IMR-90 (cell line): ENCODE measurements around the gene TMC1. TPM values are rescaled to one million over a fixed set of nuclear protein-coding genes. Genes with fewer than 3 reads are reported as not detected.

Experiments used
- ATAC-seq: fragments of 200-7000 bp; cut with Tn5 transposase; 2 replicates; pipeline ENCODE4 v1.9.1; 2020; ENCODE audit warnings: low read depth, mild to moderate bottlenecking, moderate library complexity
- BruUV-seq: library from RNA; stranded (reverse); fragments of 400-500 nt; replicated peaks from 2 replicates; lab custom pipeline; 2021; lab: Mats Ljungman, UMichigan
- CTCF ChIA-PET: fragments of 300-600 bp; formaldehyde crosslinking; extraction: SDS; loops from one replicate; lab custom pipeline; 2021; ENCODE audit warnings: antibody characterized with exemption; lab: Yijun Ruan, JAX
- POLR2A ChIA-PET: fragments of 300-600 bp; sonication (Branson Sonifier 250); formaldehyde crosslinking; loops from one replicate; lab custom pipeline; 2022; ENCODE audit warnings: antibody characterized with exemption; ENCODE audit not compliant: unreplicated experiment; lab: Charles Lee
- DNase-seq: peaks from one replicate; pipeline ENCODE4 v3.0.0; 2013
- H2AFZ ChIP-seq: replicated peaks from 2 replicates; pipeline ENCODE3; 2013; ENCODE audit warnings: low read length, mild to moderate bottlenecking; ENCODE audit not compliant: poor library complexity
- H2AK5ac ChIP-seq: 2 replicates; pipeline ENCODE4 v1.6.1; 2013; ENCODE audit warnings: low read depth, low read length, inconsistent platforms
- H2AK9ac ChIP-seq: replicated peaks from 2 replicates; pipeline ENCODE3; 2013; ENCODE audit warnings: mild to moderate bottlenecking, low read depth, low read length, moderate library complexity; ENCODE audit not compliant: poor library complexity
- H2BK120ac ChIP-seq: 2 replicates; pipeline ENCODE4 v1.6.1; 2013; ENCODE audit warnings: low read depth, low read length, inconsistent platforms
- H2BK15ac ChIP-seq: 3 replicates; pipeline ENCODE4 v1.6.1; 2013; ENCODE audit warnings: low read depth, low read length, inconsistent platforms
- H2BK20ac ChIP-seq: 2 replicates; pipeline ENCODE4 v1.6.1; 2013; ENCODE audit warnings: low read depth, mild to moderate bottlenecking, inconsistent platforms, low read length, moderate library complexity
- H2BK5ac ChIP-seq: 2 replicates; pipeline ENCODE4 v1.6.1; 2013; ENCODE audit warnings: mild to moderate bottlenecking, low read depth, low read length, inconsistent platforms; ENCODE audit not compliant: poor library complexity, severe bottlenecking
- H3K14ac ChIP-seq: replicated peaks from 2 replicates; pipeline ENCODE4 v1.6.1; 2013; ENCODE audit warnings: low read depth, low read length, inconsistent platforms
- H3K18ac ChIP-seq: 2 replicates; pipeline ENCODE4 v1.6.1; 2013; ENCODE audit warnings: low read depth, low read length, control low read depth
- H3K23ac ChIP-seq: 2 replicates; pipeline ENCODE4 v1.6.1; 2013; ENCODE audit warnings: low read depth, low read length, inconsistent platforms
- H3K27ac ChIP-seq: 2 replicates; pipeline ENCODE4 v1.5.1; 2013; ENCODE audit warnings: mild to moderate bottlenecking, control low read depth, low read length; ENCODE audit not compliant: insufficient read depth
- H3K27me3 ChIP-seq: 2 replicates; pipeline ENCODE4 v1.6.1; 2013; ENCODE audit warnings: low read length; ENCODE audit not compliant: control insufficient read depth, insufficient read depth
- H3K36me3 ChIP-seq: 2 replicates; pipeline ENCODE4 v1.6.1; 2013; ENCODE audit warnings: low read length, mixed read lengths; ENCODE audit not compliant: control insufficient read depth, insufficient read depth
- H3K4ac ChIP-seq: 2 replicates; pipeline ENCODE4 v1.6.1; 2013; ENCODE audit warnings: low read depth, low read length, inconsistent platforms
- H3K4me1 ChIP-seq: 2 replicates; pipeline ENCODE4 v1.6.1; 2013; ENCODE audit warnings: low read length, mixed read lengths; ENCODE audit not compliant: control insufficient read depth, insufficient read depth
- H3K4me2 ChIP-seq: 2 replicates; pipeline ENCODE4 v1.6.1; 2013; ENCODE audit warnings: low read depth, mild to moderate bottlenecking, control low read depth, low read length, moderate library complexity
- H3K4me3 ChIP-seq: 2 replicates; pipeline ENCODE4 v1.5.1; 2013; ENCODE audit warnings: low read depth, mild to moderate bottlenecking, control low read depth, low read length, moderate library complexity; ENCODE audit not compliant: insufficient read depth
- H3K56ac ChIP-seq: 2 replicates; pipeline ENCODE4 v1.6.1; 2013; ENCODE audit warnings: low read length, inconsistent platforms; ENCODE audit not compliant: insufficient read depth; ENCODE audit errors: extremely low read depth
- H3K79me1 ChIP-seq, 2 experiments: 2 replicates each; pipeline ENCODE4 v1.6.1; 2013; ENCODE audit warnings: low read length in 2 of 2, inconsistent platforms in 1 of 2, low read depth in 1 of 2
- H3K9ac ChIP-seq: 2 replicates; pipeline ENCODE4 v1.6.1; 2013; ENCODE audit warnings: low read depth, low read length, control low read depth
- H3K9me1 ChIP-seq: 2 replicates; pipeline ENCODE4 v1.6.1; 2013; ENCODE audit warnings: low read length, inconsistent platforms; ENCODE audit not compliant: insufficient read depth
- H3K9me3 ChIP-seq: 2 replicates; pipeline ENCODE4 v1.6.1; 2013; ENCODE audit warnings: low read length; ENCODE audit not compliant: control insufficient read depth, insufficient read depth
- H4K20me1 ChIP-seq: 2 replicates; pipeline ENCODE4 v1.6.1; 2013; ENCODE audit warnings: low read length, inconsistent platforms; ENCODE audit not compliant: insufficient read depth
- H4K5ac ChIP-seq: 2 replicates; pipeline ENCODE4 v1.6.1; 2013; ENCODE audit warnings: mild to moderate bottlenecking, low read depth, low read length, control low read depth
- H4K8ac ChIP-seq, 2 experiments: 2 replicates each; pipeline ENCODE4 v1.6.1; 2013; ENCODE audit warnings: low read depth in 2 of 2, low read length in 2 of 2, control low read depth in 1 of 2, inconsistent platforms in 1 of 2
- H4K91ac ChIP-seq: 2 replicates; pipeline ENCODE4 v1.6.1; 2013; ENCODE audit warnings: low read depth, low read length, inconsistent platforms; ENCODE audit not compliant: insufficient read depth
- BHLHE40 ChIP-seq: fragments of 150-350 bp; IDR thresholded peaks from 2 replicates; pipeline ENCODE4 v1.6.1; 2016; ENCODE audit warnings: mild to moderate bottlenecking, low read depth, low read length
- CEBPB ChIP-seq: IDR thresholded peaks from 2 replicates; pipeline ENCODE4 v1.6.1; 2012; ENCODE audit warnings: low read depth, low read length, improper control_type of control experiment
- FOS ChIP-seq: fragments of 150-350 bp; IDR thresholded peaks from 2 replicates; pipeline ENCODE4 v1.6.1; 2016; ENCODE audit warnings: low read depth, low read length
- MAFK ChIP-seq: IDR thresholded peaks from 2 replicates; pipeline ENCODE4 v1.6.1; 2012; ENCODE audit warnings: low read depth, low read length, improper control_type of control experiment
- RAD21 ChIP-seq: IDR thresholded peaks from 2 replicates; pipeline ENCODE4 v1.6.1; 2012; ENCODE audit warnings: low read length, improper control_type of control experiment
- SMC3 ChIP-seq: fragments of 150-350 bp; IDR thresholded peaks from 2 replicates; pipeline ENCODE4 v1.6.1; 2016; ENCODE audit warnings: low read depth, mild to moderate bottlenecking, antibody characterized with exemption, low read length, moderate library complexity
- WGBS, 2 experiments: methylation state at CpG; one replicate each; pipeline versions ENCODE4 v1.1.5 to v1.1.7; 2013; ENCODE audit warnings: missing lambda C conversion rate in 2 of 2; ENCODE audit not compliant: insufficient read length in 1 of 2; ENCODE audit errors: extremely low coverage in 2 of 2; 5-methylcytosine and 5-hydroxymethylcytosine counted together
- dilution Hi-C: fragments of 300-500 bp; cut with HindIII; formaldehyde crosslinking; loops from one replicate; pipeline ENCODE4 v1.14.3; 2018; ENCODE audit warnings: low sequenced_read_pairs; ENCODE audit not compliant: unreplicated experiment
- in situ Hi-C: fragments of 300-500 bp; cut with MboI; formaldehyde crosslinking; loops from 3 replicates; pipeline ENCODE4 v1.14.3; 2019; ENCODE audit warnings: low sequenced_read_pairs, inconsistent platforms, mixed read lengths
- intact Hi-C: fragments of 100-400 bp; cut with micrococcal nuclease; formaldehyde crosslinking; loops from 2 replicates; pipeline ENCODE4 v1.10.0; 2022
- polyA plus RNA-seq, 3 experiments: library from polyadenylated mRNA; depleted of rRNA; stranded (reverse); fragments of >200 nt; gene quantifications; 2 replicates each; pipeline ENCODE4 v1.2.3, GENCODE V29; 2012; ENCODE audit warnings: low replicate concordance in 1 of 3
- total RNA-seq: library from RNA; depleted of rRNA; stranded (reverse); fragments of >200 nt; gene quantifications from 2 replicates; pipeline ENCODE4 v1.2.3, GENCODE V29; 2012
- TF ChIP-seq, protein P1 (sequence below): fragments of 150-350 bp; IDR thresholded peaks from 2 replicates; pipeline ENCODE4 v1.6.1; 2017; ENCODE audit warnings: mild to moderate bottlenecking, antibody characterized with exemption, low read length, low read depth
- TF ChIP-seq, protein P2 (sequence below): fragments of 150-350 bp; IDR thresholded peaks from 2 replicates; pipeline ENCODE4 v1.6.1; 2016; ENCODE audit warnings: low read depth, mild to moderate bottlenecking, low read length, moderate library complexity, borderline replicate concordance

TMC1 gene
- total and polyA plus RNA-seq, 2 of the 4 experiments (the other 2 are of a cell fraction) = not detected

DNA sequence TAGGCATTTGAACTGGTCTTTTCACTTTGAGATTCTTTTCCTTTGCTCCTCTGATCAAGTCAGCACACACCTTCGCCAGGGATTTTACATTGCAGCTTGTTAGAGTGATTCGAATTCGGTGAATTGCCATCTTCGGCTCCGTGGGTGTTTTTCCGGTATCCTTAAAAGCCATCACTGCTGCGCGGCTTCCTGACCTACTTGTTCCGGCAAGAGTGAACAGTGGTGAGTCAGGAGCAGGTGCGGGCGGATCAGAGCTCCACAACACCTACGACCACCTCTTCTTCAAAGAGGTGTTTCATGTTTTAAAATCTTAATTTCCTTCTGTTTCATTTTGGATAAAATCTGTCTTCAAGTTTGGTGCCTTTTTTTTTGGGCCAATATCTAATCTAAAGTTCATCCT is 134.6 kb downstream of the TMC1 start:
- H2AFZ ChIP-seq = no peak overlapping the region
- no TSS peak for BruUV-seq
- TF ChIP-seq RAD21 (no peak), CEBPB (no peak), SMC3 (no peak), BHLHE40 (no peak), MAFK (no peak), FOS (no peak)
- TF ChIP-seq, protein P1, sequence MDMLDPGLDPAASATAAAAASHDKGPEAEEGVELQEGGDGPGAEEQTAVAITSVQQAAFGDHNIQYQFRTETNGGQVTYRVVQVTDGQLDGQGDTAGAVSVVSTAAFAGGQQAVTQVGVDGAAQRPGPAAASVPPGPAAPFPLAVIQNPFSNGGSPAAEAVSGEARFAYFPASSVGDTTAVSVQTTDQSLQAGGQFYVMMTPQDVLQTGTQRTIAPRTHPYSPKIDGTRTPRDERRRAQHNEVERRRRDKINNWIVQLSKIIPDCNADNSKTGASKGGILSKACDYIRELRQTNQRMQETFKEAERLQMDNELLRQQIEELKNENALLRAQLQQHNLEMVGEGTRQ = no peak
- TF ChIP-seq, protein P2, sequence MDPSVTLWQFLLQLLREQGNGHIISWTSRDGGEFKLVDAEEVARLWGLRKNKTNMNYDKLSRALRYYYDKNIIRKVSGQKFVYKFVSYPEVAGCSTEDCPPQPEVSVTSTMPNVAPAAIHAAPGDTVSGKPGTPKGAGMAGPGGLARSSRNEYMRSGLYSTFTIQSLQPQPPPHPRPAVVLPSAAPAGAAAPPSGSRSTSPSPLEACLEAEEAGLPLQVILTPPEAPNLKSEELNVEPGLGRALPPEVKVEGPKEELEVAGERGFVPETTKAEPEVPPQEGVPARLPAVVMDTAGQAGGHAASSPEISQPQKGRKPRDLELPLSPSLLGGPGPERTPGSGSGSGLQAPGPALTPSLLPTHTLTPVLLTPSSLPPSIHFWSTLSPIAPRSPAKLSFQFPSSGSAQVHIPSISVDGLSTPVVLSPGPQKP = no peak
- H2BK20ac ChIP-seq = no peak overlapping the region
- no peaks in the 10 kb centered on the region for H3K9me3 ChIP-seq
- POLR2A ChIA-PET = interaction anchor here (0.7 kb wide), 1 partner anchor 77 kb away, joined by 3 read pairs; no protein-coding TSS in a partner anchor
- no peak overlapping the region for H3K4me3 ChIP-seq
- no peak overlapping the region for H3K56ac ChIP-seq
- 90% methylated on average over 2 of the region's 12 CpGs; no CpG with 5 or more reads in 1 of the 2 experiments for WGBS, 2 experiments
- H3K9me1 ChIP-seq = no peaks in the 10 kb centered on the region
- DNase-seq = no peak
- H4K91ac ChIP-seq = no peak overlapping the region
- no peak overlapping the region for H3K4ac ChIP-seq
- H2AK5ac ChIP-seq = no peak overlapping the region
- H3K14ac ChIP-seq = no peak overlapping the region
- CTCF ChIA-PET = interaction anchor here (0.6 kb wide), 1 partner anchor 397 kb away, joined by 3 read pairs; no protein-coding TSS in a partner anchor
- H3K4me1 ChIP-seq = no peaks in the 10 kb centered on the region
- H3K9ac ChIP-seq = no peak overlapping the region
- in situ Hi-C loops = no loop called here
- H2BK5ac ChIP-seq = no peak overlapping the region
- no peak overlapping the region for H4K8ac ChIP-seq
- H3K79me1 ChIP-seq = no peaks in the 10 kb centered on the region
- no peak overlapping the region for H3K18ac ChIP-seq
- no peak overlapping the region for H3K4me2 ChIP-seq
- intact Hi-C loops = no loop called here
- H2BK120ac ChIP-seq = no peak overlapping the region
- no peak overlapping the region for H3K23ac ChIP-seq
- dilution Hi-C loops = no loop called here
- peaks cover 8% of the 10 kb centered on the region; the same call in 1 of the 2 replicates for H3K27me3 ChIP-seq
- H3K27ac ChIP-seq = no peak overlapping the region
- ATAC-seq = no peak
- no peaks in the 10 kb centered on the region for H3K36me3 ChIP-seq
- H4K5ac ChIP-seq = no peak overlapping the region
- H2AK9ac ChIP-seq = no peak overlapping the region
- H4K20me1 ChIP-seq = no peaks in the 10 kb centered on the region
- H2BK15ac ChIP-seq = no peak overlapping the region
